GM11168 (cell line): ENCODE data around the gene GCFC2.
"Not testable (repeated sequence)": the region's sequence is repeated elsewhere in the genome, so short reads cannot be mapped to it uniquely, and the experiment has no call there.

Source experiments
- in situ Hi-C: fragments of 300-500 bp; cut with MboI; formaldehyde crosslinking; loops from one replicate; pipeline ENCODE4 v1.12.0; 2022; ENCODE audit warnings: low sequenced_read_pairs; ENCODE audit not compliant: unreplicated experiment

Gene GCFC2

DNA sequence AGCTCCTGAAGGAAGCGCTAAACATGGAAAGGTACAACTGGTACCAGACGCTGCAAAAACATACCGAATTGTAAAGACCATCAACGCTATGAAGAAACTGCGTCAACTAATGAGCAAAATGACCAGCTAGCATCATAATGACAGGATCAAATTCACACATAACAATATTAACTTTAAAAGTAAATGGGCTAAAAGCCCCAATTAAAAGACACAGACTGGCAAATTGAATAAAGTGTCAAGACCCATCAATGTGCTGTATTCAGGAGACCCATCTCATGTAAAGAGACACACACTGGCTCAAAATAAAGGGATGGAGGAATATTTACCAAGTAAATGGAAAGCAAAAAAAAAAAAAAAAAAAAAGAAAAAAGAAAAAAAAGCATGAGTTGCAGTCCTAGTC, 27.3 kb downstream of the GCFC2 start:
- in situ Hi-C loops = not testable (repeated sequence)

DNA sequence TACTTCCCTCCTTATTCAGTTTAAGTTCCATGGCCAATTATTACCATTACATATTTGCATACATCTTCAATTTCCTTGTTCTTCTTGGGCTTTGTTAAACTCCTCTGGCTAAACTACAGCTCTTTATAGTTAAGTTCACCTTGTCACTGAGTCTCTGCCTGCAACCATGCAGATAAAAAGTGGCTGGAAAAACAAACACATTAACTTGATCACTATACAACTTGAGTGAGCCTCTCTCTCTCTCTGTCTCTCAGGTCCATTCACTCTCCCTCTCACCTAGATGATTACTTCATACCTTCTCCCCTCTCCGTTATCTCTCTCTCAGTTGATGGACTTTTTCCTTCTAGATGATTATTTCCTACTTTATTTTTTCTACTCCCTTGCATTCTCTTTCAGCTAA, 30.3 kb downstream of the GCFC2 start:
- in situ Hi-C loops = no loop called here

DNA sequence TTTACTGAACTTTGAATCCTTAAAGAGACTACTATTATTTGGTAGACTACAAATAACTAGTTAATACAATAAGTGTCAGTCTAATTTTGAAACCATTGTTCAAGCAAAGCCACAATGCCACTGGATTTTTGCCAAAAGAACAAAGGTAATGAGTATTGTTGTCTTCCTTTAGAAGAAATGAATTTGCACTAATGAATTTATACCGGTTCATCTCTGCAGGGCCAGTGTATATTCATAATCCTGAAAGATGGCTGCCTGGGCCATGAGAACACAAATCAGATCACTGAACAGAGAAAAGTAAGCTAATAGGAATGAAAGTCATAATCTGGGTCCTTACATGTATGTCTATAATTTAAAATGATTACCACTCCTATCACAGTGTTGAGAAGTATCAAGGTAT, 31.2 kb downstream of the GCFC2 start:
- in situ Hi-C loops = no loop called here

DNA sequence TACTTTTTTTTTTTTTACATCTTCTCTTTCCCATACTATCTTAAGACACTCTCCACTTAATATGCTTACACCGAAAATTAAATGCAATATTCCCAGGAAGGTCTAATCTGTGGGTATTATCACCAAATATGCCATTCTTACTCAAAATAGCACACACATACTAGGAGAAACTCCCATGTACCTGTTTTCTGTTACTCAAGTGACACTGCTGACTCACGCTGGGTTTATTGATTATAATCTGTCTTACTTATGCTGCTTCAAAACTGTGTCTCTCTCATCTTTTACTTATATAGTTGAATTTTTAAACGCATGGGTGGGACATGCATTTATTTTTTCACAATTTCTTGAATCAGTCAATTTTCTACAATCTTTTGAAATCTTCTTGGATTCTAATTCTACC, 34.3 kb downstream of the GCFC2 start:
- in situ Hi-C loops = no loop called here

DNA sequence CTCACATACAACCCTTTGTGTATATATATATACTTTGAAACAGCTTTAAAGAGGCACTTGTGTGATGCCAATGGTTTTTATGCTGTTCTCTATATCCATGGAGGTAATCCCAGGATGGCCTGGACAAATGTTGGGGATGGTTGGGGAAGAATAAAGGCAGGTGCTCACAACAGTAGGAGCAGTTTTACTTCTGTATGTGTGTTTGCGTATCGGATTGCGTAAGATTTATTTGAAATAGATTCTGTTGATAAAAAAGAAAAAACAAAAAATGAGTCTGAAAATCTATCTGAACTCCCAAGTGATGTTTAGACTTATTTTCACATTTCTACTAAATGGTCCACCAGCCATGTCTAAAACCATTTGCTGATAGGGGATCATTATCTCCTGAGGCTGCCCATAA, 34.8 kb downstream of the GCFC2 start:
- in situ Hi-C loops = no loop called here

DNA sequence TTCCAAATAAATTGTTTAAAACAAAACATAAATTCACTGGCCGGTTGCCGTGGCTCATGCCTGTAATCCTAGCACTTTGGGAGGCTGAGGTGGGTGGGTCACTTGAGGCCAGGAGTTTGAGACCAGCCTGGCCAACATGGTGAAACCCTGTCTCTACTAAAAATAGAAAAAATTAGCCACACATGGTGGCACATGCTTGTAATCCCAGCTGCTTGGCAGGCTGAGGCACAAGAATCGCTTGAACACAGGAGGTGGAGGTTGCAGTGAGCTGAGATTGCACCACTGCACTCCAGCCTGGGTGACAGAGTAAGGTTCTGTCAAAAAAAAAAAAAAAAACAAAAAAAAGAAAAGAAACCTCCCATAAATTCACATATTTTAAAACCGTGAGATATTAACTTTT, 35.3 kb downstream of the GCFC2 start:
- in situ Hi-C loops = not testable (repeated sequence)

DNA sequence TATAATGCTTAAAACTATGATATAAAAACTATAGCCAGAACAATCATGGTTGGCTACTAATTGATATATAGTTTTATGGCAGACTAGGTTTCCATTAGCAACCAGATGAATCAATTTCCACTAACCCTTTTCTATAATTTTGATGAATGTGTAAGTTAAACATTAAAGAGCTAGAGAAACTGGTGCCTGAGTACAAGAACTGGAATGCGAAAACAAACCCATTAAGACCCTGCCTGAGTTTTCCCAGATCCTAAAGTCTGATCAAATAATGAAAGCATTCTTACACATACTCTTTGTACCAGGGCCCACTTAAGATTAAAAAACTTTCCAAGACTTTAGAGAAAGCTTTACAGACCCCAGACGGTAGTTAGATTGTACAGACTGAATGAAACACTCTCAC, 42.8 kb downstream of the GCFC2 start:
- in situ Hi-C loops = no loop called here

DNA sequence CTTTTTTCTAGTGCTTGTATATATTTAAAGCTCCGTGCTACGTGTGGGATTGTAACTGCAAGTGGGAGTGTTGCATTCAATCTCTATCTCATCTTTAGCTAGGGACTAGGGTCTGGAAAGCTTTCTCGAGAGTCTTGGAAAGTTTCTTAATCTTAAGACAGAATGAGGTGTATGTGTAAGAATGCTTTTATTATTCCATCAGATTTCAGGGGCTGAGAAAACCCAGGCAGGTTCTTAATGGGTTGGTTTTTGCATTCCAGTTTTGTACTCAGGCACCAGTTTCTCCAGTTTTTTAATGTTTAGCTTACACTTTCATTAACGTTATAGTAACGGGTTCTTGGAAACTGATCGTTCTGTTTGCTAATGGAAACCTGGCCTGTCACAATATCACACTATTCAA, 43.8 kb downstream of the GCFC2 start:
- in situ Hi-C loops = no loop called here

DNA sequence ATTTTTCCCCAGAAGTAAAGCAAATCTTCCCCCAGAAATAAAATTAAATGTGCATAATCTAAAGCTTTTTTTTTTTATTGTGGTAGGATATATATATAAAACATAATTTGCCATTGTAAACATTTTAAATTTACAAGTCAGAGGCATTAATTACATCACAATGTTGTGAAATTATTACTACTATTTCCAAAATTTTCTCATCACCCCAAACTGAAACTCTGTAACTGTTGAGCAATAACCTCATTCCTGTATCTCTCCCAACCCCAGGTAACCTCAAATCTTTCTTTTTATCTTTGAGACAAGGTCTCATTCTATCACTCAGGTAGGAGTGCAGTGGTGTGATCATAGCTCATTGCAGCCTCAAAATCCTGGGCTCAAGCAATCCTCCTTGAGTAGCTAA, 52.9 kb downstream of the GCFC2 start:
- in situ Hi-C loops = no loop called here

DNA sequence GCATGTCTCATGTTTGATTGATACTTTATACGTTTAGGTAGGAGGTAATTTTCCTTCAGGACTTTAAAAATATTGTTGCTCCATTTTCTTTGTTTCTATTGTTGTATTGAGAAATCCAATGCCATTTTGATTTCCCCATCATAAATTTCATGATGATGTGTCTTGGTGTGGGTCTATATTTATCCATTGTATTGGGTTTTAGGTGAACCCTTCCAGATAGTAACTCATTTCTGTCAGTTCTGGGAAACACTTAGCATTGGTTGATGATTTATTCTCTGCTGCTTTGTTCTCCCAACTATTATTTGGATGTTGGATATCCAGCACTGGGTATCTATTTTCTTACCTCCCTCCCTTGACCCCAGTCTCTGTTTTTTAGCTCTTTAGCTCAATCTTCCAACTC, 54.2 kb downstream of the GCFC2 start:
- in situ Hi-C loops = no loop called here

DNA sequence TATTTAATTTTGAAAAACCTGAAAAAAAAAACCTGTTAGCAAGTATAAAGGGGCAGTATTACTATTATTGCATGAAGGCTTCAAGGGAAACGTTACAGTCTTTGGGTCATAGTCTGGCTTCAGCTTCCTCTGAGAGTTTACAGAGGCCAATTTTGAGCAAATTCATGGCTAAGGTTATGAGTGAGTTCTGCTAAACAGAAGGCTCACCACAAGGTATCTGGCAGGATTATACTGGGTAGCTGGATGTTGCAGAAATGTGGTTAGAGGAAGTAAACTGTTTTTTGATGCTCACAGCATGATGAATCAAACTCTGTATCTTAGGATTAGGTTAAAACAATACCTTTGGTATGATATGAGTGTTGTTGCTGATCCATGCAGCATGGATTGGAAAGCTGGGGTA, 54.9 kb downstream of the GCFC2 start:
- in situ Hi-C loops = no loop called here

DNA sequence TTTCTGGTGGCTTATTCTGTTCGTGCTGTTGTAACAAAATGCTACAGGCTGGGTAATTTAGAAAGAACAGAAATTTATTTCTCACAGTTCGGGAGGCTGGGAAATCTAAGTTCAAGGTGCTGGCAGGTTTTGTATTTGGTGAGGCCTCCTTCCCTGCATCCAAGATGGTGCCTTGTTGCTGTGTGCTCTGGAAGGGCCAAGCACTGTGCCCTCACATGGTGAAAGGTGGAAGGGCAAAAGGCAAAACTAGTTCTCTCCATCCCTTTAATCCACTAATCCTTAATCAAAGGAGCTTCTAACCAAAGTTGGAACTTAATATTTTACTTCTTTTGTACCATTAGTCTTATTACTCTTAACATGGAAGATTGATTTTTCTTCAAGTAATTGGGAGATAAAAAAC, 56.7 kb downstream of the GCFC2 start:
- in situ Hi-C loops = no loop called here

DNA sequence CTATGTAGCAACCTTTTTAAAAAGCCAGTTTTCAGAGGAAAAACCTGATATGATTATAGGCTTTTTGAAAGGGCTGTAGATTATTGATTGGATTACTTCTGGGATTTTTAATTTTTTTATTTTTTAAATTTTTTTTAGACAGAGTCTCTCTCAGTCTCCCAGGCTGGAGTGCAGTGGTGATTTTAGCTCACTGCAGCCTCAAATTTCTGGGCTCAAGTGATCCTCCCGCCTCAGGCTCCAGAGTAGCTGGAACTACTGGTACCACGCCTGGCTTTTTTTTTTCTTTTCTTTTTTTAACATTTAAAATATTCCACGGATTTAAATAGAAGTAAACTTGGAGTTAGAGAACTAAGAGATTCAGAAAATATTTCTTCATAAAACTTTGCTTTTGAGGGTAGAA, 62.9 kb downstream of the GCFC2 start:
- in situ Hi-C loops = no loop called here

DNA sequence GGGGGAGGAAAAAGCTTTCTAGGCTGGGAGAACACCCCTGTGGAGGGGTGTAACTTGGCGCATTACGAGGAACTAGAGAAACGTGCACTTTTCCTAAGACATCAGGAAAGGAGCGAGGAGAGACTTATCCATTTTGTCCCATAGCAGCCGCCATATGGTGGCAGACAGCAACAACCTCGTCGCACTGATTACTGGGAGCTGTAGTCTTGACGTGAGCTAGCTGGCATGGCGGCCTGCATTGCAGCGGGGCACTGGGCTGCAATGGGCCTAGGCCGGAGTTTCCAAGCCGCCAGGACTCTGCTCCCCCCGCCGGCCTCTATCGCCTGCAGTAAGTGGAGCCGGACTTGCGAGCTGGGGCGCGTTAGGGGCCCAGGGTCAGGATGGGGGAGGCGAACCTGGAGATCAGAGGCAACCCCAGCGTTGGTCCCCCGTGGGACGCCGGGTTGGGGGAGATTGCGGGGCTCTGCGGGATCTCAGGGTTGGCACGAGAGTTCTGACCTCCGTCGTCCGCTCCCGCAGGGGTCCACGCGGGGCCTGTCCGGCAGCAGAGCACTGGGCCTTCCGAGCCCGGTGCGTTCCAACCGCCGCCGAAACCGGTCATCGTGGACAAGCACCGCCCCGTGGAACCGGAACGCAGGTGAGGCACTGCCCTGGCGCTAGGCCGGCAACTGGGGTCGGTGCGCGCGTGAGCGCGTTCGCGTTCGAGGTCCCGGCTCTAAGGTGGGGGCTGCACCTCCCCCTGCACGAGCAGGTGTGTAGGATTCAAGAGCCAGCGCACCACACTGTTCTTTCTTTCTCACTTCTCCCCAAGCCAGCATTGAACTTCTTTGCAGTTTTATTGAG, 63.9 kb downstream of the GCFC2 start, which contains the start of gene MRPL19:
TSS of gene MRPL19 (plus strand) at position 201 of the 843 bp plus-strand sequence. CDS start at position 226, 25 bp downstream.
- in situ Hi-C loops = no loop called here

DNA sequence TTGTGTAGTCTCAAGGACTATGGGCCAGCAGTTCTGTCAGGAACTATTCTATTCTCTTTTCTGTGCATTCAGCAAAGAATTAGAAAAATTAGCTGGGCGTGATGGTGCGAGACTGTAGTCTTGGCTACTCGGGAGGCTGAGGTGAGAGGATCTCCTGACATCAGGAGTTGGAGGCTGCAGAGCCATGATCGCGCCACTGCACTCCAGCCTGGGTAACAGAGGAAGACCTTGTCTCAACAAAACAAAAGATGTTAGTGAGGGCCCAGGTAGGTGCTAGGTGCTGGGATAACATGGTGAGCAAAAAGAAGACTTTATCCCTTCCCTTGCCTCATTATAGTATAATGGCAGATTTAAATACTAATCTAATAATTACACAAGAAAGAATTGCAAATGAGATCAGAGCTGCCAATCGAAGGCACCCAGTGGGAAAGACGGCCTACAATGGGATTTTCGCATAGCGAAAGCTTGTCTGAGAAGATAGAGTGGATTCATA, 64.6 kb downstream of the GCFC2 start:
- in situ Hi-C loops = no loop called here

DNA sequence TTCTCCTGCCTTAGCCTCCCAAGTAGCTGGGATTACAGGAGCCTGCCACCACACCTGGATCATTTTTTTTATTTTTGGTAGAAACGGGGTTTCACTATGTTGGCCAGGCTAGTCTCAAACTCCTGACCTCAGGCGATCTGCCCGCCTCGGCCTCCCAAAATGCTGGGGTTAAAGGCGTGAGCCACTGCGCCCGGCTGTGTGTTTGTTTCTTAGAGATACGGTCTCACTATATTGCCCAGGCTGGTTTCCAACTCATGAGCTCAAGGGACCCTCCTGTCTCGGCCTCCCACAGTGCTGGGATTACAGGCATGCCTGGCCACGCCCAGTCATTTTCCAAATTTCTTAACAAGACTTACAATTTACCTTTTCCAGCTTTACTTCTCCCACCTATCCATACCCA, 65.1 kb downstream of the GCFC2 start:
- in situ Hi-C loops = no loop called here

DNA sequence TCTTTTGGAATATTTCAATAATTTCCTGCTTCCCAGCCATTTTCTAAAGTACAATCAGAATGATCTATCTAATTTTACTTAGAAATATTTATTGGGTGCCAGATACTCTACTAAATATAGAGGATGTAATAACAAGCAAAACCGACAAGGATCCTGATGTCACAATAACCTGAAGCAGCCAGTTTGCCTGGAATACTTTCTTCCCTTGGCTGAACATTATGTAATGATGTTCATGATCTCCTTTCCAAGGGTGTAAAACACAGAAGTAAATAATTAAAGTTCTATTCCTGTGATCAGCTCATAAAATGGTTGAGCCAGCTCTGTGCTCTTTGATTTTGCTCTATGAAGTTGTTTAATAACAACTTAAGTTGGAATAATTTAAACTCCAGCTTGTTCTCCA, 66.7 kb downstream of the GCFC2 start:
- in situ Hi-C loops = no loop called here

DNA sequence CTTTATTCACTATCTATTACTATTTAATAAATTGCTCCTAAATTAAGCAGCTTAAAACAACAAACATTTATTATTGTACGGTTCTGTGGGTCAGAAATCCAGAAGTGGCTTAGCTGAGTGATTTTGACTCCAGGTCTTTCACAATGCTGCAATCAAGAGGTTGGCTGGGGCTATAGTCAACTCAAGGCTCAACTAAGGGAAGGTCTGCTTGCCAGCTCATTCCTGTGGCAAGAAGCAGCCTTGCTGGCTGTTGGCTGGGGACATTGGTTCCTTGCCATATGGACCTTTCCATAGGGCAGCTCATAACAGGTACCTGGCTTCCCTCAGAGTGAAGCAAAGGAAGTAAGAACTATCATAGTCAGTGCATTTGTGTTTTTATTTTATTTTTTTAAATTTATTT, 69.1 kb downstream of the GCFC2 start:
- in situ Hi-C loops = no loop called here

DNA sequence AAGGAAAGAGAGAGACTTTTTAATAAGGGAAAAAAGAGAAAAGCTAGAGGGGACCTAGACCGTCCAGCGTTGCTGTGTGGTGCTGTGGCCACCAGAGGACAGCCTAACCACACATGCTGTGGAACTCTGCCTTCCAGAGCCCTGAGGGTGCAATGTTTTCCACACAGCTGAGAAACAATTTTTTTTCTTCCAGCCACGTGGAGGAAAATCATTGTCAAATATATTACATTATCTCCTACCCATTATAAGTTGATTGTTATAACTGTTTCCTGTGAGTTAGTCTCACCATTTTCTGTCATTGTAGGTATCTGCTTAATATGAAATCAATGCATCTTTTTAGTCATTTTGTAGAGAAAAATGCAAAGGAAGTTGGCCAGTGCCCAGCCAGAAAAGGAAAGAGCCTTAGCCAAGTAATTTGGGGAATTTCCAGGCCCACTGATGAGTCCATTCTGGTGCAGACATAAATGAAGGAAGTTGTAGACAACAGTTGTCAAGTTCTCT, 70.0 kb downstream of the GCFC2 start:
- in situ Hi-C loops = no loop called here

DNA sequence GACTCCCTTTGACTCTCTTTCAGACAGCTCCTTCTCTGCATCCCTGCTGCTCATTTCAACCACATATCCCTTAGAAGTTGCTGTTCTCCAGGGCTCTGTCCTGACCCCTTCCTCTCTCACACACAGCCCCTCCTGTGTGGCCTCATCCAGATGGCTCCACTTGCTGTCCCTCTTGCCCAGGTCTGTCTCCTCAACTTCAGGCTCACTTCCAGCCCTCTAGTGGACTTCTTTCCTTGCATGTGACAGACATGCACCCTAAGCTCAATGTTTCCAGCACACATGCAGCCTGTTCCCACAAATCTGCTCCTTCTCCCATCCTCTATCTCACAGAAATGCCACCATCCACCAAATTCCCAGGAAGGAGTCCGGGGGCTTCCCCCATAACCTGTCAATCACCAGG, 73.1 kb downstream of the GCFC2 start:
- in situ Hi-C loops = no loop called here

DNA sequence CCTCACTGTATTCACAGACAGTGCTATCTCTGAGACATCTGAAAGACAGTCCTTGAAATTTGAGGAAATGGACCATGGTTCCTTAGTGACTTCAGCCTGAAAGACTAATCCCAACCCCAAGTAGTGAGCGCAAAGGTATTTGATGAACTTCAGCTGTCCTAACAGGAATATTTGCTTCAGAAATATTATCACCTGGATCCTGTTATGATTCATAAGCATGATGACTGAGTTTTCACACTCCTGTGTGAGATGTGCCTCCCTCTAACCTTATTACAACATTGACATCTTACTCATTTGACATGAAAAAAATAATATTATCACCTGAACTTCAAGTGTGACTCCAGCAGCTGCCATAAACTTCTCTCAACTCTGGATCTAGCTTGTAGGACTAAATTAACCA, 75.8 kb downstream of the GCFC2 start:
- in situ Hi-C loops = no loop called here

DNA sequence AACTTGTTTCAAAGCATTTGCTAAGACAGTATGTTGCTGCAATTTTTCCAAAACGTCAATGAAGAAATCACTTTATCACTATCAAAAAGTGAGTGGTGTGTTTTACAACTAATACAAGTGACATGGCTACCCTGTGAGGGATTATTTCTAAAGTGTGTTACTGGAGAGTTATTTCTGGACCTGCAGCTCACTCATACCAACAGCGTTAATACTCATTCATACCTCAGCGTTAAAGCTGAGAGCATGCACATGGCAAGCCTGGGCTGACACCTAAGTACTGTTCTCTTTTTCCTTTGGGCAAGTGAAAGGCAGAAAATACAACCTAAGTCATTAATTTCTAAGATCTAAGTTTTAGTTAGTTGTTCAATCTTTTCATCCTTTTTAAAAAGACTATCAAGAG, 77.1 kb downstream of the GCFC2 start:
- in situ Hi-C loops = no loop called here
